ENCODE results near the gene MEPCE.
"Not testable (repeated sequence)": the region's sequence is repeated elsewhere in the genome, so short reads cannot be mapped to it uniquely, and the experiment has no call there.

The MEPCE gene, protein sequence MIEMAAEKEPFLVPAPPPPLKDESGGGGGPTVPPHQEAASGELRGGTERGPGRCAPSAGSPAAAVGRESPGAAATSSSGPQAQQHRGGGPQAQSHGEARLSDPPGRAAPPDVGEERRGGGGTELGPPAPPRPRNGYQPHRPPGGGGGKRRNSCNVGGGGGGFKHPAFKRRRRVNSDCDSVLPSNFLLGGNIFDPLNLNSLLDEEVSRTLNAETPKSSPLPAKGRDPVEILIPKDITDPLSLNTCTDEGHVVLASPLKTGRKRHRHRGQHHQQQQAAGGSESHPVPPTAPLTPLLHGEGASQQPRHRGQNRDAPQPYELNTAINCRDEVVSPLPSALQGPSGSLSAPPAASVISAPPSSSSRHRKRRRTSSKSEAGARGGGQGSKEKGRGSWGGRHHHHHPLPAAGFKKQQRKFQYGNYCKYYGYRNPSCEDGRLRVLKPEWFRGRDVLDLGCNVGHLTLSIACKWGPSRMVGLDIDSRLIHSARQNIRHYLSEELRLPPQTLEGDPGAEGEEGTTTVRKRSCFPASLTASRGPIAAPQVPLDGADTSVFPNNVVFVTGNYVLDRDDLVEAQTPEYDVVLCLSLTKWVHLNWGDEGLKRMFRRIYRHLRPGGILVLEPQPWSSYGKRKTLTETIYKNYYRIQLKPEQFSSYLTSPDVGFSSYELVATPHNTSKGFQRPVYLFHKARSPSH

GRCh38 chr7:100429637-100430492 is at the start of gene MEPCE:
TSS of gene MEPCE (plus strand) at chr7:100429831. CDS start at chr7:100430019, 188 bp downstream.
- H2AFZ ChIP-seq (ENCODE audit: low read length, unreplicated experiment), result no peak within 1 kb of the TSS
- 0 out of 2 replicates have a peak, but pooled peaks cover 8% of the 10 kb centered on the region for H3K36me3 ChIP-seq (ENCODE audit: insufficient read depth, low read length)
- peaks cover 34% of the 10 kb centered on the region for H3K79me2 ChIP-seq (ENCODE audit: control insufficient read depth, insufficient read depth, low read length, unreplicated experiment)

GRCh38 chr7:100380196-100380595 is 49.4 kb upstream of the MEPCE start:
- Histone ChIP-seq H3K36me3 (ENCODE audit: insufficient read depth, low read length) (no peaks in the 10 kb centered on the region), H2AFZ (ENCODE audit: low read length, unreplicated experiment) (no peak overlapping the region), H3K4me1 (ENCODE audit: control insufficient read depth, insufficient read depth, low read length, unreplicated experiment) (no peaks in the 10 kb centered on the region), H3K27me3 (ENCODE audit: insufficient read depth, low read length) (no peaks in the 10 kb centered on the region), H3K79me2 (ENCODE audit: control insufficient read depth, insufficient read depth, low read length, unreplicated experiment) (no peaks in the 10 kb centered on the region), H3K4me3 (ENCODE audit: low read depth, low read length) (no peak overlapping the region), H3K27ac (ENCODE audit: low read depth, low read length) (no peak overlapping the region)

More at GRCh38 chr7:100429637-100430492, at the start of gene MEPCE:
- Histone ChIP-seq H3K27me3 (ENCODE audit: insufficient read depth, low read length) (no peaks in the 10 kb centered on the region), H3K4me1 (ENCODE audit: control insufficient read depth, insufficient read depth, low read length, unreplicated experiment) (peaks cover 28% of the 10 kb centered on the region), H3K4me3 (ENCODE audit: low read depth, low read length) (peak within 1 kb of the TSS; percentile 80), H3K27ac (ENCODE audit: low read depth, low read length) (peak within 1 kb of the TSS; percentile 95)

- not testable (repeated sequence) for H3K36me3 ChIP-seq (ENCODE audit: insufficient read depth, low read length); H3K4me3 ChIP-seq (ENCODE audit: low read depth, low read length); H2AFZ ChIP-seq (ENCODE audit: low read length, unreplicated experiment); H3K79me2 ChIP-seq (ENCODE audit: control insufficient read depth, insufficient read depth, low read length, unreplicated experiment); H3K4me1 ChIP-seq (ENCODE audit: control insufficient read depth, insufficient read depth, low read length, unreplicated experiment); H3K27ac ChIP-seq (ENCODE audit: low read depth, low read length); H3K27me3 ChIP-seq (ENCODE audit: insufficient read depth, low read length)
Measured at GRCh38 chr7:100381531-100382233, 47.9 kb upstream of the MEPCE start.

- H3K36me3 ChIP-seq (ENCODE audit: insufficient read depth, low read length); H3K27me3 ChIP-seq (ENCODE audit: insufficient read depth, low read length); H3K79me2 ChIP-seq (ENCODE audit: control insufficient read depth, insufficient read depth, low read length, unreplicated experiment); H3K27ac ChIP-seq (ENCODE audit: low read depth, low read length); H3K4me1 ChIP-seq (ENCODE audit: control insufficient read depth, insufficient read depth, low read length, unreplicated experiment); H3K4me3 ChIP-seq (ENCODE audit: low read depth, low read length); H2AFZ ChIP-seq (ENCODE audit: low read length, unreplicated experiment): not testable (repeated sequence)
Measured at GRCh38 chr7:100382234-100382853, 47.3 kb upstream of the MEPCE start.

GRCh38 chr7:100384628-100385294 is 44.9 kb upstream of the MEPCE start:
- H3K27me3 ChIP-seq (ENCODE audit: insufficient read depth, low read length), result no peaks in the 10 kb centered on the region
- H2AFZ ChIP-seq (ENCODE audit: low read length, unreplicated experiment), result no peak overlapping the region
- H3K27ac ChIP-seq (ENCODE audit: low read depth, low read length), result no peak overlapping the region
- H3K36me3 ChIP-seq (ENCODE audit: insufficient read depth, low read length), result no peaks in the 10 kb centered on the region
- H3K4me1 ChIP-seq (ENCODE audit: control insufficient read depth, insufficient read depth, low read length, unreplicated experiment), result no peaks in the 10 kb centered on the region
- no peaks in the 10 kb centered on the region for H3K79me2 ChIP-seq (ENCODE audit: control insufficient read depth, insufficient read depth, low read length, unreplicated experiment)
- H3K4me3 ChIP-seq (ENCODE audit: low read depth, low read length), result no peak overlapping the region

DNA sequence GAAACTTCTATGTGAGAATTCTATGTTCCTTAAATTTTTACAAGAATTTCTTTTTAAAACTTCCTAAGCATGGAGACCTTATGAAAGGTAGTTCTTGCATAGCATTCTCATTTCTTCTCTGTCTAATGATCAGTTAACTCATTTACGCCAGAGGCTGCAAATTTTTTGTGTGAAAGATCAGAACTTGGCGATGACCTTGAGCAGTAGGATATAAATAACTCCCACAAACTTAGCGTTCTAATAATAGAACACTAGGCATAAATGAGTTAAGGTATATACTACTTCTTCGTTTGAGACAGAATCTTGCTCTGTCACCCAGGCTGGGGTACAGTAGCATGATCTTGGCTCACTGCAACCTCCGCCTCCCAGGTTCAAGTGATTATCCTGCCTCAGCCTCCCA is 42.7 kb upstream of the MEPCE start:
- no peaks in the 10 kb centered on the region for H3K36me3 ChIP-seq (ENCODE audit: insufficient read depth, low read length)
- no peak overlapping the region for H3K4me3 ChIP-seq (ENCODE audit: low read depth, low read length)
- H3K27ac ChIP-seq (ENCODE audit: low read depth, low read length), result no peak overlapping the region
- no peak overlapping the region for H2AFZ ChIP-seq (ENCODE audit: low read length, unreplicated experiment)
- H3K79me2 ChIP-seq (ENCODE audit: control insufficient read depth, insufficient read depth, low read length, unreplicated experiment), result no peaks in the 10 kb centered on the region
- peaks cover 2% of the 10 kb centered on the region for H3K4me1 ChIP-seq (ENCODE audit: control insufficient read depth, insufficient read depth, low read length, unreplicated experiment)
- H3K27me3 ChIP-seq (ENCODE audit: insufficient read depth, low read length), result no peaks in the 10 kb centered on the region

DNA sequence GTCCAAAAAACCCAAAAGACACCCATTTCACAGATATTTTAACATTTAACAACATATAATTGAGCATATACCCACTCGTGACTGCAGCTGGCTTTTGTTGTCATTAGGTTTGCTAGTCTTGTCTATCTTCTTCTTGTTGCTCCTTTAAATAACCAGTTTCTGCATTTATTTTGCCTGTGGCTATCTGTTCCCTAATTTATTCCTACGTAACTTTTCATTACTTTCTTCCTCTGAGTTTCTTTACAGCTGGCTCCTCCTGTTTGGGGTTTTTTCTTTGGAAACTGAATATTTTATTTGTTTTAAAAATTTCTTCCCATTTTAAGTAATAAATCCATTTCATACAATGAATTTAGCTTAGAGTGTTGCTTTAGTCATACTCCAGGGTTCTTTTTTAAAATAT is 41.9 kb upstream of the MEPCE start:
- H3K27me3 ChIP-seq (ENCODE audit: insufficient read depth, low read length), result no peaks in the 10 kb centered on the region
- no peaks in the 10 kb centered on the region for H3K36me3 ChIP-seq (ENCODE audit: insufficient read depth, low read length)
- H3K79me2 ChIP-seq (ENCODE audit: control insufficient read depth, insufficient read depth, low read length, unreplicated experiment), result no peaks in the 10 kb centered on the region
- peaks cover 9% of the 10 kb centered on the region for H3K4me1 ChIP-seq (ENCODE audit: control insufficient read depth, insufficient read depth, low read length, unreplicated experiment)
- H3K4me3 ChIP-seq (ENCODE audit: low read depth, low read length), result no peak overlapping the region
- no peak overlapping the region for H3K27ac ChIP-seq (ENCODE audit: low read depth, low read length)
- H2AFZ ChIP-seq (ENCODE audit: low read length, unreplicated experiment), result no peak overlapping the region

- Histone ChIP-seq H3K27me3 (ENCODE audit: insufficient read depth, low read length) (no peaks in the 10 kb centered on the region), H3K79me2 (ENCODE audit: control insufficient read depth, insufficient read depth, low read length, unreplicated experiment) (no peaks in the 10 kb centered on the region), H3K27ac (ENCODE audit: low read depth, low read length) (no peak overlapping the region), H3K36me3 (ENCODE audit: insufficient read depth, low read length) (no peaks in the 10 kb centered on the region), H3K4me3 (ENCODE audit: low read depth, low read length) (no peak overlapping the region), H2AFZ (ENCODE audit: low read length, unreplicated experiment) (no peak overlapping the region), H3K4me1 (ENCODE audit: control insufficient read depth, insufficient read depth, low read length, unreplicated experiment) (peaks cover 10% of the 10 kb centered on the region)
Measured at GRCh38 chr7:100389437-100390088, 40.1 kb upstream of the MEPCE start.

- peaks cover 10% of the 10 kb centered on the region for H3K4me1 ChIP-seq (ENCODE audit: control insufficient read depth, insufficient read depth, low read length, unreplicated experiment)
- H3K79me2 ChIP-seq (ENCODE audit: control insufficient read depth, insufficient read depth, low read length, unreplicated experiment), result no peaks in the 10 kb centered on the region
- no peaks in the 10 kb centered on the region for H3K36me3 ChIP-seq (ENCODE audit: insufficient read depth, low read length)
- no peak overlapping the region for H3K4me3 ChIP-seq (ENCODE audit: low read depth, low read length)
- no peak overlapping the region for H3K27ac ChIP-seq (ENCODE audit: low read depth, low read length)
- H2AFZ ChIP-seq (ENCODE audit: low read length, unreplicated experiment), result no peak overlapping the region
- no peaks in the 10 kb centered on the region for H3K27me3 ChIP-seq (ENCODE audit: insufficient read depth, low read length)
Measured at GRCh38 chr7:100390286-100391009, 39.2 kb upstream of the MEPCE start.

Measured in ACC112 (cell line).